ENCODE results near the gene ATG12. TPM values are rescaled to one million over a fixed set of nuclear protein-coding genes. Genes with fewer than 3 reads are reported as not detected.

Gene ATG12
- total RNA-seq, 1 experiment from 2014 or later = 39.9 TPM

- H3K4me1 Mint-ChIP-seq = peaks cover 9% of the 10 kb centered on the region
- TF ChIP-seq ZNF532 (CRISPR knock-in tag; IDR thresholded peaks at IDR 0.05; ENCODE audit: borderline replicate concordance) = no peak
- TF ChIP-seq, protein P1, sequence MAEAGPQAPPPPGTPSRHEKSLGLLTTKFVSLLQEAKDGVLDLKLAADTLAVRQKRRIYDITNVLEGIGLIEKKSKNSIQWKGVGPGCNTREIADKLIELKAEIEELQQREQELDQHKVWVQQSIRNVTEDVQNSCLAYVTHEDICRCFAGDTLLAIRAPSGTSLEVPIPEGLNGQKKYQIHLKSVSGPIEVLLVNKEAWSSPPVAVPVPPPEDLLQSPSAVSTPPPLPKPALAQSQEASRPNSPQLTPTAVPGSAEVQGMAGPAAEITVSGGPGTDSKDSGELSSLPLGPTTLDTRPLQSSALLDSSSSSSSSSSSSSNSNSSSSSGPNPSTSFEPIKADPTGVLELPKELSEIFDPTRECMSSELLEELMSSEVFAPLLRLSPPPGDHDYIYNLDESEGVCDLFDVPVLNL (CRISPR knock-in tag; IDR thresholded peaks at IDR 0.05; ENCODE audit: borderline replicate concordance, low read depth) = no peak
- no peak for TF ChIP-seq NR3C1 (CRISPR knock-in tag; conservative IDR thresholded peaks at IDR 0.05; ENCODE audit: low read depth)
- no peak for TF ChIP-seq ZNF138 (CRISPR knock-in tag; conservative IDR thresholded peaks at IDR 0.05)
- TF ChIP-seq ZNF671 (CRISPR knock-in tag; IDR thresholded peaks at IDR 0.05) = no peak
- TF ChIP-seq ZMAT4 (CRISPR knock-in tag; IDR thresholded peaks at IDR 0.05) = no peak
- no peak for TF ChIP-seq ZNF423 (CRISPR knock-in tag; IDR thresholded peaks at IDR 0.05)
- no peak for TF ChIP-seq OVOL2 (CRISPR knock-in tag; IDR thresholded peaks at IDR 0.05; ENCODE audit: borderline replicate concordance)
- DNase-seq (ENCODE audit: low spot score) (no peak), ATAC-seq (no peak)
- CTCF ChIA-PET = no interaction called here
- no peaks in the 10 kb centered on the region for H3K27me3 Mint-ChIP-seq (ENCODE audit: low read depth)
- H3K27ac Mint-ChIP-seq = no peak overlapping the region
- no peaks in the 10 kb centered on the region for H3K9me3 Mint-ChIP-seq
- POLR2A ChIA-PET = no interaction called here
- no peak overlapping the region for H3K4me3 Mint-ChIP-seq
- H3K36me3 Mint-ChIP-seq = peaks cover 11% of the 10 kb centered on the region
Observed at GRCh38 chr5:115801984-115802383, 39.4 kb downstream of the ATG12 start.

GRCh38 chr5:115801152-115801551 lies 40.2 kb downstream of the ATG12 start:
- Mint-ChIP-seq H3K27me3 (ENCODE audit: low read depth) (no peaks in the 10 kb centered on the region), H3K4me1 (peaks cover under 1% of the 10 kb centered on the region), H3K4me3 (no peak overlapping the region), H3K9me3 (no peaks in the 10 kb centered on the region), H3K27ac (no peak overlapping the region), H3K36me3 (peaks cover 11% of the 10 kb centered on the region)
- ChIA-PET POLR2A (no interaction called here), CTCF (no interaction called here)
- no peak for ATAC-seq
- no peak for TF ChIP-seq FOXP4 (CRISPR knock-in tag; IDR thresholded peaks at IDR 0.05)
- DNase-seq (ENCODE audit: low spot score) = no peak

- DNase-seq (ENCODE audit: low spot score) (no peak), ATAC-seq (no peak)
- POLR2A ChIA-PET = interaction anchor here (0.7 to 0.9 kb wide), 2 partner anchors 15 to 165 kb away, joined by 3 read pairs; no protein-coding TSS in a partner anchor
- Mint-ChIP-seq H3K4me3 (no peak overlapping the region), H3K27me3 (ENCODE audit: low read depth) (no peaks in the 10 kb centered on the region), H3K9me3 (no peaks in the 10 kb centered on the region), H3K36me3 (peaks cover 10% of the 10 kb centered on the region), H3K27ac (no peak overlapping the region), H3K4me1 (no peaks in the 10 kb centered on the region)
- CTCF ChIA-PET = no interaction called here
- TF ChIP-seq TEAD4 (CRISPR knock-in tag; IDR thresholded peaks at IDR 0.05) = no peak
- TF ChIP-seq HMGXB4 (CRISPR knock-in tag; IDR thresholded peaks at IDR 0.05) = no peak
- no peak for TF ChIP-seq IRF2 (CRISPR knock-in tag; IDR thresholded peaks at IDR 0.05; ENCODE audit: borderline replicate concordance, low read depth)
- TF ChIP-seq, protein P2, sequence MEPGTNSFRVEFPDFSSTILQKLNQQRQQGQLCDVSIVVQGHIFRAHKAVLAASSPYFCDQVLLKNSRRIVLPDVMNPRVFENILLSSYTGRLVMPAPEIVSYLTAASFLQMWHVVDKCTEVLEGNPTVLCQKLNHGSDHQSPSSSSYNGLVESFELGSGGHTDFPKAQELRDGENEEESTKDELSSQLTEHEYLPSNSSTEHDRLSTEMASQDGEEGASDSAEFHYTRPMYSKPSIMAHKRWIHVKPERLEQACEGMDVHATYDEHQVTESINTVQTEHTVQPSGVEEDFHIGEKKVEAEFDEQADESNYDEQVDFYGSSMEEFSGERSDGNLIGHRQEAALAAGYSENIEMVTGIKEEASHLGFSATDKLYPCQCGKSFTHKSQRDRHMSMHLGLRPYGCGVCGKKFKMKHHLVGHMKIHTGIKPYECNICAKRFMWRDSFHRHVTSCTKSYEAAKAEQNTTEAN (CRISPR knock-in tag; IDR thresholded peaks at IDR 0.05) = no peak
- TF ChIP-seq NR3C1 (CRISPR knock-in tag; conservative IDR thresholded peaks at IDR 0.05; ENCODE audit: low read depth) = no peak
Observed at GRCh38 chr5:115800108-115800507, 41.3 kb downstream of the ATG12 start.

All from WTC11 (cell line).